MCF 10A (cell line): ENCODE measurements around the gene DTL. TPM values are rescaled to one million over a fixed set of nuclear protein-coding genes. Genes with fewer than 3 reads are reported as not detected.

Experiments
- BruUV-seq: library from RNA; stranded (reverse); fragments of 400-500 nt; replicated peaks from 2 replicates; lab custom pipeline; 2021; lab: Mats Ljungman, UMichigan
- CTCF ChIA-PET: fragments of 300-600 bp; sonication (Branson Sonifier 250); formaldehyde crosslinking; extraction: SDS; loops from one replicate; lab custom pipeline; 2021; ENCODE audit warnings: antibody characterized with exemption, inconsistent platforms; lab: Yijun Ruan, JAX
- POLR2A ChIA-PET: fragments of 300-600, 350-650 bp; sonication (Branson Sonifier 250); formaldehyde crosslinking; extraction: SDS; loops from one replicate; lab custom pipeline; 2020; ENCODE audit warnings: antibody characterized with exemption, inconsistent platforms; lab: Yijun Ruan, JAX
- DNase-seq: peaks from one replicate; pipeline ENCODE4 v3.0.0-alpha.2; 2018; ENCODE audit not compliant: unreplicated experiment
- H3K27ac Mint-ChIP-seq: one replicate; pipeline ENCODE4 v1.8.0; 2022; ENCODE audit warnings: mild to moderate bottlenecking, low read depth, mixed read lengths; ENCODE audit not compliant: unreplicated experiment
- H3K27me3 Mint-ChIP-seq: one replicate; pipeline ENCODE4 v1.8.0; 2022; ENCODE audit warnings: mixed read lengths; ENCODE audit not compliant: insufficient read depth, unreplicated experiment
- H3K36me3 Mint-ChIP-seq: one replicate; pipeline ENCODE4 v1.8.0; 2022; ENCODE audit warnings: mild to moderate bottlenecking, moderate library complexity, mixed read lengths; ENCODE audit not compliant: insufficient read depth, unreplicated experiment
- H3K4me1 Mint-ChIP-seq: one replicate; pipeline ENCODE4 v1.8.0; 2022; ENCODE audit warnings: mixed read lengths; ENCODE audit not compliant: insufficient read depth, unreplicated experiment
- H3K4me3 Mint-ChIP-seq: one replicate; pipeline ENCODE4 v1.8.0; 2022; ENCODE audit warnings: mild to moderate bottlenecking, moderate library complexity, mixed read lengths; ENCODE audit not compliant: unreplicated experiment
- H3K9me3 Mint-ChIP-seq: one replicate; pipeline ENCODE4 v1.8.0; 2022; ENCODE audit warnings: mixed read lengths; ENCODE audit not compliant: unreplicated experiment
- CTCF ChIP-seq: fragments of 200-600 bp; IDR thresholded peaks from one replicate; pipeline ENCODE4 v1.8.0; 2022; ENCODE audit warnings: antibody characterized with exemption, mild to moderate bottlenecking; ENCODE audit not compliant: unreplicated experiment
- intact Hi-C: fragments of 100-400 bp; cut with micrococcal nuclease; formaldehyde crosslinking; loops from 2 replicates; pipeline ENCODE4 v1.14.1; 2022
- total RNA-seq: library from RNA; stranded (reverse); gene quantifications from 2 replicates; pipeline ENCODE4 v1.2.3, GENCODE V29; 2022

The DTL gene
- total RNA-seq, 1 experiment from 2014 or later: 34.4 TPM

DNA sequence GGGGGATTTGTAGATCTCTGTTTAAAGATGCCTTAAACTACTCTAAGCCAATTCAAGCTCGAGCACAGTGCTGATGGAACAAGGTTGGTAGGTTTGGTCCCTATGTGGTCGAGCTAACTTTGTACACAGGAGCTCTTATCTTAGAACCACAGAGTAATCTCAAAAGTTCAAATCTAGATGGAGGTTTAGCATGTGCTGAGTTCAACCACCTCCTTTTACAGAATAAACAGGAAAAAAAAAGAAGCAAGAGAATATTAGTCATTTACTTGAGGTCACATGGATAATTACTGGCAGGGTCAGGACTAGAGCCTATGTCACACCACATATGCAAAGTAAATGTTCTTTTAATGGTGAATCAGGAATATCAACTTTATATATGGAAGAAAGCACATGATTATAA lies 86.2 kb downstream of the DTL start:
- ChIA-PET POLR2A (interaction anchor here (0.6 kb wide), 1 partner anchor 165 kb away, joined by 3 read pairs; no protein-coding TSS in a partner anchor), CTCF (interaction anchor here (0.7 to 5.3 kb wide), 2 partner anchors 51 to 334 kb away, joined by 3 to 18 read pairs; no protein-coding TSS in a partner anchor)
- Mint-ChIP-seq H3K36me3 (no peaks in the 10 kb centered on the region), H3K9me3 (no peaks in the 10 kb centered on the region), H3K27me3 (no peaks in the 10 kb centered on the region), H3K4me1 (peaks cover 15% of the 10 kb centered on the region), H3K27ac (no peak overlapping the region), H3K4me3 (no peak overlapping the region)
- intact Hi-C loops: no loop called here
- TF ChIP-seq CTCF: no peak
- DNase-seq: no peak
- BruUV-seq: no TSS peak

DNA sequence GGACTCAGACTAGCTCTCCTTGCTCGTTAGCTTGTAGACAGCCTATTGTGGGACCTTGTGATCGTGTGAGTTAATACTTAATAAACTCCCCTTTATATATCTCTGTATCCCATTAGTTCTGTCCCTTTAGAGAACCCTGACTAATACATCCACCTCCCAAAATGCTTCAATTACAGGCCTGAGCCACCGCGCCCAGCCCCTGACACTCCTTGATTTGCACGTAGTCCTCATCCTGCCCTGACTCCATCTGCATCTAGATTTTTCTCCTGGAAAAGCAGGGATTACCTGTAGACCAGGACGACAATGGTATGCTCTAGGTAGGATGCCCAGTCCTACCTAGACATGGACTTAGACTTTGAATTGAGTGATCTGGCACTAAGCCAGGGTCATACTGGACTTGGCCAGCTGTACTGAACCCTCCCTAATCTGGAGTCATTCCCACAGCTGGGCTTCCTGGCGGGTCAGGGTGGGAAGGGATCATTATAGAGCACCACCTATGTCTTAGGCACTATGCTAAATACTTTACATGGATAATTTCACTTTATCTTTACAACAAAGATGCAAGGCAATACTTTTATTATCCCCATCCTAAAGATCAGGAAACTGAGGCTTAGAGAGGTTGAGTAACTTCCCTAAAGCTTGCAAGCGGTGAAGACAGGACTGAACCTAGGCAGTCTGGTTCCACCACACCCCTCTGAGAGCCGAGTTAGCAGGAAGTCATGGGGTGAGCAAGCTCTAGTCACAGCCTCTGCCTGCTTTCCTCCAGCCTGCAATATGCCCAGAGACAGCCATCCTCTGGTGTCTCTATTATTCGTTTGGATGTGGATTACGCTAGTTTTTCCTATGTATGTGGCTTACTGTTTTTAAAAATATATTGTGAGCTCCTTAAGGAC lies 89.4 kb downstream of the DTL start:
- Mint-ChIP-seq H3K27ac (no peak overlapping the region), H3K36me3 (no peaks in the 10 kb centered on the region), H3K9me3 (no peaks in the 10 kb centered on the region), H3K27me3 (no peaks in the 10 kb centered on the region), H3K4me3 (no peak overlapping the region), H3K4me1 (no peaks in the 10 kb centered on the region)
- intact Hi-C loops: no loop called here
- DNase-seq: no peak
- CTCF ChIA-PET: interaction anchor here (0.6 to 1.3 kb wide), 3 partner anchors 9 to 331 kb away, joined by 3 to 6 read pairs (median 4); no protein-coding TSS in a partner anchor
- BruUV-seq: no TSS peak
- POLR2A ChIA-PET: interaction anchor here (0.6 to 1.2 kb wide), 2 partner anchors 9 to 38 kb away, joined by 3 to 6 read pairs; no protein-coding TSS in a partner anchor
- no peak for TF ChIP-seq CTCF

DNA sequence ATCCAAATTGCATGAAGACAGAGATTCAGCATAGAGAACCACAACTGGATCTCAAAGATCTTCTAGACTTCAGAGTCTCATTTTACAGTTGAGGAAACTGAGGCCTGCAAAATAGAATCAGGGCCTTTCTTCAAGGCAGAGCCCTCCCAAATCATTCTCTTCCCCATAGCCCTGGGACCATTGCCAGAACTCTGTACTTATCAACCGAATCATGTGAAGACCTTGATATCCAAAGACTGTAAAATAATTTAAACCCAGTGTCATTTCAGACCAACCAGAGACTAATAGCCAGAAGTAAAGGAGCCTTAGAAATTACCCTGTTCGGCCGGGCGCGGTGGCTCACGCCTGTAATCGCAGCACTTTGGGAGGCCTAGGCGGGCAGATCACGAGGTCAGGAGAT lies 90.1 kb downstream of the DTL start:
- H3K9me3 Mint-ChIP-seq: no peaks in the 10 kb centered on the region
- CTCF ChIA-PET: interaction anchor here (1.0 to 1.3 kb wide), 2 partner anchors 8 to 166 kb away, joined by 3 to 6 read pairs; no protein-coding TSS in a partner anchor
- no peak overlapping the region for H3K27ac Mint-ChIP-seq

More for the DNA sequence above, 90.1 kb downstream of the DTL start:
- intact Hi-C loops: no loop called here
- H3K27me3 Mint-ChIP-seq: no peaks in the 10 kb centered on the region
- no peak overlapping the region for H3K4me3 Mint-ChIP-seq
- no peaks in the 10 kb centered on the region for H3K4me1 Mint-ChIP-seq
- no peak for TF ChIP-seq CTCF
- H3K36me3 Mint-ChIP-seq: no peaks in the 10 kb centered on the region
- DNase-seq: no peak
- no TSS peak for BruUV-seq
- POLR2A ChIA-PET: interaction anchor here (0.6 to 1.2 kb wide), 2 partner anchors 10 to 37 kb away, joined by 3 to 6 read pairs; no protein-coding TSS in a partner anchor
